Measurements from ENCODE around the gene NPDC1.

DNA sequence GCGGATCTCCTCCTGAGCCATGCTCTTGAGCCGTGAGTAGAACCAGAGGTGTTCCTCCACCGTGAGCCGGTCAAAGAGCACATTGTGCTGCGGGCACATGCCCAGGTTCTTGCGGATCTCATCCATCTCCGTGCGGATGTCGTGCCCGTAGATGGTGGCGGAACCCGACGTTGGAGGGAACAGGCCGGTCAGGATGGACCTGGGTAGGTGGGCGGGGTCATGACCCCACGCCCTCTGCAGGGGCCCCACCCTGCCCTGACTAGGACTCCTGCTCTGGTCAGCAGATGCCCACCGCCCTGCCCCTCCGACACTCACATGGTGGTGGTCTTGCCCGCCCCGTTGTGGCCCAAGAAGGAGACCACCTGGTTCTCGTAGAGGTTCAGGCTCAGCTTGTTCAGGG is 30.0 kb downstream of the NPDC1 start:
- TF ChIP-seq, protein P1, sequence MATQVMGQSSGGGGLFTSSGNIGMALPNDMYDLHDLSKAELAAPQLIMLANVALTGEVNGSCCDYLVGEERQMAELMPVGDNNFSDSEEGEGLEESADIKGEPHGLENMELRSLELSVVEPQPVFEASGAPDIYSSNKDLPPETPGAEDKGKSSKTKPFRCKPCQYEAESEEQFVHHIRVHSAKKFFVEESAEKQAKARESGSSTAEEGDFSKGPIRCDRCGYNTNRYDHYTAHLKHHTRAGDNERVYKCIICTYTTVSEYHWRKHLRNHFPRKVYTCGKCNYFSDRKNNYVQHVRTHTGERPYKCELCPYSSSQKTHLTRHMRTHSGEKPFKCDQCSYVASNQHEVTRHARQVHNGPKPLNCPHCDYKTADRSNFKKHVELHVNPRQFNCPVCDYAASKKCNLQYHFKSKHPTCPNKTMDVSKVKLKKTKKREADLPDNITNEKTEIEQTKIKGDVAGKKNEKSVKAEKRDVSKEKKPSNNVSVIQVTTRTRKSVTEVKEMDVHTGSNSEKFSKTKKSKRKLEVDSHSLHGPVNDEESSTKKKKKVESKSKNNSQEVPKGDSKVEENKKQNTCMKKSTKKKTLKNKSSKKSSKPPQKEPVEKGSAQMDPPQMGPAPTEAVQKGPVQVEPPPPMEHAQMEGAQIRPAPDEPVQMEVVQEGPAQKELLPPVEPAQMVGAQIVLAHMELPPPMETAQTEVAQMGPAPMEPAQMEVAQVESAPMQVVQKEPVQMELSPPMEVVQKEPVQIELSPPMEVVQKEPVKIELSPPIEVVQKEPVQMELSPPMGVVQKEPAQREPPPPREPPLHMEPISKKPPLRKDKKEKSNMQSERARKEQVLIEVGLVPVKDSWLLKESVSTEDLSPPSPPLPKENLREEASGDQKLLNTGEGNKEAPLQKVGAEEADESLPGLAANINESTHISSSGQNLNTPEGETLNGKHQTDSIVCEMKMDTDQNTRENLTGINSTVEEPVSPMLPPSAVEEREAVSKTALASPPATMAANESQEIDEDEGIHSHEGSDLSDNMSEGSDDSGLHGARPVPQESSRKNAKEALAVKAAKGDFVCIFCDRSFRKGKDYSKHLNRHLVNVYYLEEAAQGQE (IDR thresholded peaks at IDR 0.05; ENCODE audit: insufficient read depth in 1 of 2, low read depth in 2 of 2, low read length in 2 of 2): no peak
- no peak for TF ChIP-seq POLR2AphosphoS5 (IDR thresholded peaks at IDR 0.05; ENCODE audit: low read depth, low read length)
- no peak for TF ChIP-seq TAF1 (IDR thresholded peaks at IDR 0.05; ENCODE audit: borderline replicate concordance, insufficient read depth, low read length)
- no peak for TF ChIP-seq SIN3A (IDR thresholded peaks at IDR 0.05; ENCODE audit: borderline replicate concordance, insufficient read depth, low read length)
- no peak for TF ChIP-seq FOXP2 (optimal IDR thresholded peaks at IDR 0.05; ENCODE audit: borderline replicate concordance, extremely low read depth, extremely low read length, insufficient read depth)
